ENCODE results near the gene CXorf38.
A peak's percentile ranks its signal among the peaks of the same experiment; 100 is the strongest.

The CXorf38 gene

DNA sequence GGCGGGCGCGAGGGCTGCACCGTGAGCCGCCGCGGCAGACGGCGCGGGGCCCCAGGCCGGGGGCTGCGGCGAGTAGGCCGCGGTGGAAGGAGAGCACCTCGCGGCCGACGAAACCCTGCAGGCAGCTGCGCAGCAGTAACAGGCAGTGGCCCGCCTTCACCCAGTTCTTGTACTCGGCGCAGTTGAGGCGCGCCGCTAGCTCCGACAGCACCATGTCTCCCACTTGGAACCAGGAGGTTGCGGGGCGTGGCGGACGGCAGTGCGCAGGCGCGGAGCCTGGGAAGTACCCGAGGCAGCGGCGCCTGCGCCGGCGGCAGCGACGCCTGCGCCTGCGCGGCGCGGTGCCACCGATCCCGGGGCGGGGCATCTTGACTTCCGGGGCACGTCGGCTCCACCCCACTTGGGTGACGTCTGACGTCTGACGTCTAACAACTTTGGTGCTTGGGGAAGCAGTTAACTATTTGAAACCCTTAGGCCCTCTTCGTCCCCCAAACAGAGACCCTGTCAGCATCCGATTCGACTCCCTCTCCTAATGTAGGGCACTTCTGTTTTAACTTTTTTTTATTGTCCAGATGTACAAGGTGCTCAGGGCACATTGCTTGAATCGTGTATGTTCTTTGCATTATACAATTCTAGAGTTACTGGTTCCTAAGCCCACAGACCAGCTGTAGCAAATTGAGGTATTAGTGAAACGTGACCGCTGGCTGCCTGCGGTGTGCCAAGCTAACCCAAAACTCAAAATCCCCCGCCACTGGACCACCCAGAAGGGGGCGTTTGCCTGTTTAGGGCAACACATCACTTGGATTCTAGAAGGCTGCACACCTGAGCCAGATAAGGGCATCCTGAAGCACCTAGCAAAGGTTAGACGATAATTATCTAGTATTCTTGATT lies at the start of gene CXorf38:
Gene CXorf38, minus strand, starts transcription at position 255 of the 891 bp plus-strand sequence. Its CDS starts 41 bp downstream, at position 214.
- DNase-seq (ENCODE audit: low read depth in 4 of 4, low spot score in 1 of 4): peak; percentile 52 to 93 (median 82)

DNA sequence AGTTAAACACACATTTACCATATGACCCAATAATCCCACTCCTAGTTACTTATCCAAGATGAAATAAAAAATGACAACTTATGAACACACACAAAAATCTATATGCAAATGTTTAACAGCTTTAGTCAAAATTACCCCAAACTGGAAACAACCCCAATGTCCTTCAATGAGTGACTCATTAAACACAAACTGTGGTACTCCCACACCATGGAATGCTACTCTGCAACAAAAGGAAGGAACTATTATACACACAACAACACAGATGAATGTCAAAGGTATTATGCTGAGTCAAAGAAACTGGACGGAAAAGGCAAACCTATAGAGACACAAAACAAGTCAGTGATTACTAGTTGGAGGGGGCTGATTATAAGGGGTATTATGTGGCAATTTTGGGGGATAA lies 47.4 kb upstream of the CXorf38 start:
- no peak for DNase-seq (ENCODE audit: low read depth in 4 of 4, low spot score in 1 of 4)

GRCh38 chrX:40688929-40689328 lies 41.6 kb upstream of the CXorf38 start:
- DNase-seq (ENCODE audit: low read depth in 4 of 4, low spot score in 1 of 4): no peak

GRCh38 chrX:40687169-40687568 lies 39.8 kb upstream of the CXorf38 start:
- no peak for DNase-seq (ENCODE audit: low read depth in 4 of 4, low spot score in 1 of 4)

GRCh38 chrX:40685362-40685918 lies 38.1 kb upstream of the CXorf38 start:
- no peak for DNase-seq (ENCODE audit: low read depth in 4 of 4, low spot score in 1 of 4)

DNA sequence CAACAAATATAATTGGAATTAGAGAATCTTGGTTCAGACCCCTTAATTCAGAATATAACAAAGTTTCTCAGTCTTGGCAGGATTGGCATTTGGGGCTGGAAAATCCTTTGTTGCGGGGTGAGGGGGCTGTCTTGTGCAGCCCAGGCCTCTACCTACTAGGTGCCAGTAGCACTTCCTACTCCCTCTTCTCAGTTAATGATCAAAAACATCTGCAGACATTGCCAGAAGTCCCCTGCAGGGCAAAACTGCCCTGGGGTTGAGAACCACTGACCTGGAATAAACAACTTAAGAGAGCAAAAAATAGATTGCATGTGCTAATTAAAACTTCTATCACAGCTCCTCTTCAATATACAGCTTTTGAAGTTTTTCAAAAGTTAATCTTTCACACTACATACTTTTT lies 36.7 kb upstream of the CXorf38 start:
- no peak for DNase-seq (ENCODE audit: low read depth in 4 of 4, low spot score in 1 of 4)

DNA sequence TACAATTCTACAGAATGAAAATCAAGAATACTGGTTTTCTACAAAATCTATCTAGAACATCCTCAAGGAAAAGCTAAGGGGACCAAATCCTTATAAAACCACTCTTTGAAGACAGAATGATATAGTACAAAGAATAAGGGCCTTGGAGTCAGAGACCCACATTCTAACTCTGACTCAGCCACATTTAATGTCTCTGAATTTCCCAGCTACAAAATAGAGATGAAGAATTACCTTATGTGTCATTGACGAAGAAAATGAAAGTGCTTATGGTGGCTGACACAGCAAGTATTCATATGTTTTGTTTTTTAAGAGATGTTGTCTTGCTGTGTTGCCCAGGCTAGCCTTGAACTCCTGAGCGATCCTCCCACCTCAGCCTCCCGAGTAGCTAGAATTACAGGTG lies 35.9 kb upstream of the CXorf38 start:
- DNase-seq (ENCODE audit: low read depth in 4 of 4, low spot score in 1 of 4): no peak

DNA sequence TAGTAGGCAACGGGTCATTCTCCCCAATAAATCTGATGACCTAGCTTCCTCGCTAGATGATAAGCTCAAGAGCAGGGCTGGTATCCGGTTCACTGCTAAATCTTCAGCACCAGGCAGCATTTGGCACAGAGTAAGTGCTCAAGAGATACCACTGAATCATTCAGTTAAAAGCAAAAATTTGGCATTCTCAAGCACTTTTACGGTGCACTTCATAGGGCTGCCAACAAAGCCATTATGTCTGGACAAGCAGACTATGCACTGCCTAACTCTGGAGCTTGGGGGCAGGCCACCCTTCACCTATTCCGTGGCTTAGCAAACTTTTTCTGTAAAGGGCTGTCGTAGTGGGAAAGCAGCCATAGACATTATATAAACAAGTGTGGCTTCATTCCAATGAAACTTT lies 23.8 kb upstream of the CXorf38 start:
- DNase-seq (ENCODE audit: low read depth in 4 of 4, low spot score in 1 of 4): no peak

DNA sequence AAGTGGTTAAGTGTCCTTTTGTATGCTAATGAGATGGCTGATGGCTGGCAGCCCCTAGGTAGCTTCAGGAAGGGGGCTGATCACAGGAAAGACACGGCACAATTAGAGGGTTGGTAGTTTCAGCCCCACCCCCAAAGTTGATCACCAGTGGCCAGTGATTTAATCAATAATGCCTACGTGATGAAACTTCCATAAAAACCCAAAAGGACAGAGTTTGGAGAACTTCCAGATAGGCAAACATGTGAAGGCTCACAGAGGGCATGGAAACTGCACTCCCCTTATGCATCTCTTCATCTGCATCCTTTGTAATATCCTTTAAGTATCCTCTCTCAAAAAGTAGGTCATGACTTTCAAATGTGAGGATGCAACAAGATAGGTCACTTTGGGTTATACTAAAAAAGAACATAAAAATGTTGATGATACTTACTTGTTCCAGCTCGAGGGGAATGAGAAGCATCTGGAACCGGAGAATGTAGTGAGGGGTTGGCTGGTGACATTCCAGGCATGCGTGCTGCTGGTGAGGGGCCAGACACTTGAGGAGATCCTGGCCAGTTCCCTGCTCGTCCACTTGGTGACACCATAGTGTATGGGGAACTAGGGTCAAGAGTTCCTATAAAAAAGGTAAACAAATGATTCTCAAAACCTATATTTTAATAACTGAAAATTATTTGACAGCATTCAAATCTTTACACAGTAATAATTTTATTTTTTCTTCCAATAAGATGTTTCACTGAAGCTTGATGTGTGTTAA lies 16.7 kb upstream of the CXorf38 start:
- no peak for DNase-seq (ENCODE audit: low read depth in 4 of 4, low spot score in 1 of 4)

DNA sequence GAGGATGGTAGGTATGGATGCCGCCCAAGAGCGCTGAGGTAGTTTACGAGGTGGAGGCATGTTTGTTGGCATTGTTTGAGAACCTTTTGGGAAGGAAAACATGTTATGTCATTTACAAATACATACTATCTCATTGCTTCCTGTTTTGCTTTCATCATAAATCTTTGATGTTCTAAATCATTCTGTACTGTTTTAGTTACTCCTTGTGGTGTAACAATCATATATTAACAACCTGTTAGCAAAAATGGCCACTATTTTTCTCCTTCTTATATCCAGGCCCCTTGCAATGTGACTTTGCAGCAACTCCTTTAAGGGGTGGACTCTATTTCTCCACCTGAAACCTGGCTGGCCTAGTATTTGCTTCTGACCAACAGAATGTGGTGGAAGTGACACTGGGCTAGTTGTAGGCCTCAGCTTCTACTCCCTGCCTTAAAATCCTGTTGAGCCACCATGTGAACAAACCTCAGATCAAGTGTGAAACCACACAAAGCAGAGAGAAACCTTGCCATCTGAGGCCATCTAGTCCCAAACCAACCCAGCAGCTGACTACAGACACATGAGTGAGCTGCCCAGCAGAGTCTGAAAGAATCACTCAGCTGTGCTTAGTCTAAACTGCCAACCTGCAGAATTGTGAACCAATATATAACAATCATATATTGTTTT lies 15.8 kb upstream of the CXorf38 start:
- no peak for DNase-seq (ENCODE audit: low read depth in 4 of 4, low spot score in 1 of 4)

DNA sequence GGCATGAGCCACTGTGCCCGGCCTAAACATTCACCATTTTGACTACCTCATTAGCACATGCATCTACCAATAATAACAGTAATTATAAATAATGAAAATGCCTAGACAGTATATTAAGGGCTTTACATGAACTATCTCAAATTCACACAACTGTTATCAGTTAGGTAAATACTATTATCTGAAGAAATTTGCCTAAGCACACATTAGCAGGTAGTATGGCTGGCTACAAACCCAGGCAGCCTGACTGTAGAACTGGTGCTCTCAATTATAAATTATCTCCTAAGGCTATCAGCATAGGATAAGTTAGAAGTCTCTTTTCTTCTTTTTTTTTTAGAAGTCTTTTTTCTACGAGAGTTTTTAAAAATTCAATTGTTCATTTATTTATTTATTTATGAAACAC lies 14.1 kb upstream of the CXorf38 start:
- no peak for DNase-seq (ENCODE audit: low read depth in 4 of 4, low spot score in 1 of 4)

GRCh38 chrX:40660381-40660780 lies 13.0 kb upstream of the CXorf38 start:
- DNase-seq (ENCODE audit: low read depth in 4 of 4, low spot score in 1 of 4): no peak

DNA sequence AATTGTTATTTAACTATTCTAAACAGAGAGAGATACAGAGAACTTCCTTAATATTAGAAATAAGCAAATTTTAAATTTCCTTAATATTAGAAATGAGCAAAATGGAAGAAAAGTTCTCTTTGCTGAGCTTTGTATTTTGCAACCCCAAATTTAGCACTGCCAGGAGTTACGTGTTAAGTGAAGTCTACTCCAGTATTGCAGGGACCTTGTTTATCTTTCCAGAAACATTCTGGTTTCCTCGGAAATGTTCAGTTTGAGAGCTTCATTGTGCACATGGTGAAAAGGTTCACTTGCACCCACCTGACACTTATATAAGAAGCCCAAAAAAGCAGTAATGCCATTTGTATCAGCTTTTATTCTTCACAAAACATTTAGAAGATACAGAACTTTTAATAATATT lies 6.2 kb upstream of the CXorf38 start:
- DNase-seq (ENCODE audit: low read depth in 4 of 4, low spot score in 1 of 4): no peak

DNA sequence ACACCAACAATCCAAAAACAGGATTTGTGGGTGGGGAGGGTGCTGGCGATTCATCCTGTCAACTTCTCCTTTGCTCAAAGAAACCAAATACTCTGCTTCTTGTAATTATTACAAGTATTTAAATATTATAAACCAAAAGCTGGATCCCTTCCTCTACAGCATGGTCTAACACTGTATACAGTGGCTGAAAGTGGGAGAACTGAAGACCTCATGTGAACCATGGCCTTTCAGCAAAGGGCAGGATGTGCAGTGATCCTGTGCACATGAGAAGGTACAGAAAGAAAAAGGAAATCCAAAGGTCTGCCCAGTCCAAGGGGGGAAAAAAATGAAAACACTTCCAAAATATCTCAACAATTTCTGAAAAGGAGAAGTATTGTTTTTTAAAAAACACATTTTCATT lies 5.3 kb upstream of the CXorf38 start:
- DNase-seq (ENCODE audit: low read depth in 4 of 4, low spot score in 1 of 4): no peak

GRCh38 chrX:40651620-40652223 lies 4.4 kb upstream of the CXorf38 start:
- DNase-seq (ENCODE audit: low read depth in 4 of 4, low spot score in 1 of 4): peak; percentile 24 to 69 (median 39)

- DNase-seq (ENCODE audit: low read depth in 4 of 4, low spot score in 1 of 4): peak in 1 of 4 experiments; percentile 5
Observed at GRCh38 chrX:40646489-40647306, 663 bp downstream of the CXorf38 start.

- DNase-seq (ENCODE audit: low read depth in 4 of 4, low spot score in 1 of 4): peak in 1 of 4 experiments; percentile 6
Observed at GRCh38 chrX:40644821-40645358, 2.5 kb downstream of the CXorf38 start.

- no peak for DNase-seq (ENCODE audit: low read depth in 4 of 4, low spot score in 1 of 4)
Observed at GRCh38 chrX:40644176-40644575, 3.2 kb downstream of the CXorf38 start.

DNA sequence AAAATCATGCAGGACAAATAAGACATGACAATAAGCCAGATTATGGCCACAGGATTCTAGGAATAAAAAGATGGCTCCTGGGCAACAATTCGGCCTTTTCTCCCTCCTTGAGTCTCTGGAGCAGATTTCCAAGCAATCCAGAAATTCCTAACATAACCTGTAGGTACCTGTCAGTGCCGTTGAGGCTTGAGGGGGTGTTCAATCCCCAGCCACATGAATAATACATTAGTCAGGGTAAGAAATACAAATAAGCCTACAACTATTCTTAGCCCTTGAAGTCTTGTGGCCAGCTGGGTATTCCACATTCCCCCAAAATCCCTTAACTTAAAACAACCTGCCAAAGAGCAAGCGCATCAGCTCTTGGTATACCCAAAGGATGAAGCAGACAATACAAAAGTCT lies 9.7 kb downstream of the CXorf38 start:
- no peak for DNase-seq (ENCODE audit: low read depth in 4 of 4, low spot score in 1 of 4)

GRCh38 chrX:40632199-40632598 lies 15.2 kb downstream of the CXorf38 start:
- no peak for DNase-seq (ENCODE audit: low read depth in 4 of 4, low spot score in 1 of 4)
